HG03175 (cell line): ENCODE measurements around the gene THSD7A.

Experiments
- ATAC-seq: cut with Tn5 transposase; IDR thresholded peaks from one replicate; pipeline ENCODE4 v1.9.1; 2021; ENCODE audit warnings: mild to moderate bottlenecking, moderate library complexity; ENCODE audit not compliant: unreplicated experiment

Gene THSD7A

GRCh38 chr7:11710377-11710776 is 121.6 kb downstream of the THSD7A start:
- ATAC-seq, result no peak

GRCh38 chr7:11709196-11709595 is 122.8 kb downstream of the THSD7A start:
- ATAC-seq, result no peak

GRCh38 chr7:11707606-11708193 is 124.3 kb downstream of the THSD7A start:
- ATAC-seq, result no peak

DNA sequence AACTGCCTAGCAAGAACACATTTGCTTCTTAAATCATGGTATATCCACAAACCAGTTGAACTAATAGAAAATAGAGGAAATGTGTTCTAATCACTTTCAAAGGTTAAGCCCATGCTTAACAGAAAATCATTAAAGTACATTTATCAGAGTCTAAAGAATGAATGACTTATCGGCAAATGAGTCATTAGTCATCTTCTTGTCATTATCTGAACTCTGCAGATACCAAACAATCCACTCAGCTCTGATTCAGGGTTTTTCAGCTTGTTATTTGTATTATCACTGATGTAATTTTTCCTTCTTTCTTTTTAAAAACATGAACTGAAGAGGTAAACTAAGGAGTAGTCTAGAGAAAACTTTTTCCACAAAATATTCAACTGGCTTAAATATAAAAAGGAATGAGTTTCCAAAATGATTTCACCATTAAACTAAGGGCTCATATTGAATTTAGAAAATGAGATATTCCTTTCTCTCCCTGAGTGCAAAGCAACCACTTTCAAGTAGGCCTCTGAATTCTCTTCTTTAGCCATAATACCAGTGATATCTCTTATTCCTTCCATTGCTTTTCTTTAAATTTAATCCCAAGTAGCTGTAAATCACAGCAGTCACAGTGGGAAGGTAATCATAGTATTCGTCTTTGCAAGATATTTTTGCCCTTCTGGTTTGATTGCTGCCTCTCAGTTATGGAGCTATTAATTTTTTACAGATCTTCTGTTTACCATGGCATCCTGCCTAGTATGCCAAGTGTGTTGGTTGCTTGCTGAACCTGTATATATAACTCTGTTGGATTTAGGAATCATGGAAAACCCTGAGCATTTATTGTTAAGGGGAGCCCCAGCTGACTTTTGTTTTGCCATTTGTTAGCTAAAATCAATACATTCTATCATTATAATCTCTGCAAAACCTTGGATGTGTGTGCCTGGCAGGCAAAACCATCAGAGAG is 125.1 kb downstream of the THSD7A start:
- no peak for ATAC-seq

DNA sequence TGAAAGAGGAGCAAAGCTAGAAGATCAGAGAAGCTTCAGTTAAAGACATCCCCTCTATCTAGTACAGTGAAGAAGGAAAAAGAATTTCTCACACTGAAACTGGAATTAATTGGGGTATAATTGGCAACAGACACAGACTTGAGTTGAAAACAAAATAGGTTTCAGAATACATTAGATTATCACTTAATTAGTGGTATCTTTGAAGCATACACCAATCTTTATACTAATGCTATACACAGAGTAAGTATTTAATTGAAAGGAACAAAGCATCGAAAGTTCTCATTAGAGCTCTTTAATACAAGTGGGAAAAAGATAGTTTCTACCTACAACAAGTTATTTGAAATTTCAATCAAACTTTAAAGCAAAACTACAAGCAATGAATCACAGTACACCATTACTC is 128.2 kb downstream of the THSD7A start:
- no peak for ATAC-seq

- no peak for ATAC-seq
These were observed 129.1 kb downstream of the THSD7A start for GRCh38 chr7:11702938-11703337.

DNA sequence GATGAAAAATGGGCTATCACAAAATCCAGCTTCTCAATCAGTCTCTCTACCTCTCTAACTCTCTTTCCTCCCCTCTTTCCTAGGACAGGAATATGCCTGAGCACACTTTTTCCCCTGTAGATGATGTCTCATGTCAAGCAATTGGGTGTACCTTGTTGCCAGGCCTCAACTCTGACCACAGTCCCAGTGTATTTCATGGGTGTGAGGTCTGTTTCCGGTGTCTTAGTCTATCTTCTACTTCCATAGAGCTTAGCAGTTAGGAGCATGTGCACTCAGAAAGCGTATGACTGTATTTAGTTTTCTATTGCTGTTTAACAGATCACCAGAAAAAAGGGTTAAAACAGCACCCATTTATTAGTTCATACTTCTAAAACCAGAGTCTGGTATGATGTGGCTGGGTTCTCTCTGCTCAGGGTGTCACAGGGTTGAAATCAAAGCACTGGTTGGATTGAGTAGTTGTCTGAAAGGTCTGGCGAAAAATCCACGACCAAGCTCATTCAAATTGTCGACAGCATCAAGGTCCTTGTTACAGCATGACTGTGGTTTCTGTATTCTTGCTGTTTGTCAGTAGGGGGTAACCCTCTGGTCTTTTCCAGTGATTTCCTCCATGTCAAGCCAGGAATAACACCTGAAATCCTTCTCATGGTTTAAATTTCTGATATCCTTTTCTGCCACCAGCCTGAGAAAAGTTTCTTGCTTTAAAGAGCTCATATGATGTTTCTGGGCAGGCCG is 130.0 kb downstream of the THSD7A start:
- ATAC-seq, result no peak

DNA sequence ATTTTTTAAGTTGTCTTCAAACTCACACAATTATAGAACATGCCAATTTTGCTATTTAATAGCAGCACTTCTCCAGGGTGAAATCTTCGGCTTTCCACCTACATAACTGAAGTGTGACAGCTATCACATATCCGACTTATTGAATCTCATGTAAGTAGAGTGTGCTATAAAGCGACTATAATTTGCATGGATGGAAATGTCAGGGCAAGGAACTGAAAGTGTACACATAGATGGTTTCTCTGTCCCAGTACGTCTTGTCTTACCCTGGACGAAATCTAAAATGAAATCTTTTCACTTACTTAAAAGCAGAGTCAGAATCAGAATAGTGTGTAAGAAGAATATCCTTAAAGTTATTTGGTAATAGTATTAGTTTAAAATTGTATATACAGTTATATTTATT is 132.3 kb downstream of the THSD7A start:
- ATAC-seq, result no peak

DNA sequence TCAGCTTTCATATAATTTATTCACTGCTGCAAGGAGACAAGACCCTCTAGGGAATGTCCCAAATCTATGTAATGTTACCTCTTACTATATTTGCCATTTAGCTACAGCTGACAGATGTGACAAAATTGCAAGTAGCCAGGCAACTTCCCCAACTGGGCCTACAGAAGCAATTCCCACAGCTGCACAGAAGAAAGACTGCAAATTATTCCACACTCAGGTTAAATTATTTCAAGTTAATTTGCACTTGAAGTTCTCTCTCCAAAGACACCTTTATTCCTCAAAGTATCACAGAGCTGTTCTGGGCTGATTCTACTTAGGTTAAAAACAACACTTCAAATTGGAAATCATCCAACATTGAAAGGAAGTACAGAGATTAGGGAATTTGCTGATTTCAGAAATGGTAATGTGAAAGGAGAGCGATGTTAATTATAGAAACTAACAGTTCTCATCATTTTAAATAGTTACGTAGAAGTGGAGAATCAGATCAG is 133.6 kb downstream of the THSD7A start:
- ATAC-seq, result no peak

DNA sequence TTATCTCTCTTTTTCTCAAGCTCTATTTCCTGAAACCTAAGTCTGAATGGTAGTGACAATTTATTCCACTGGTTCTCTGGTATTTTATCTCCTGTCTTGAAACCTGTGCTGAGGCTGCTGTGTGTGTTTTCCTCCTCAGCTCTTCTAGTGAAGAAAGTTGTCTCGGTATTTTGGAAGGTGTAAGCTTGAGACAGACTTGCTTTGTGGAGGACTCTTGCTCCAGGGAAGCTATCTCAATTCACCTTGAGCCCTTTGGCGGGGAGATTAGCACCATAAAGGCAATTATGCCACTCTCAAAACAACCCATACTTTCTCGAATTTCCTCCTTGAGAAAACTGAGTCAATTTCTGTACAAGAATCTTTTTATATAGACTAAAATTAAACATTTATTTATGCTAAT is 141.6 kb downstream of the THSD7A start:
- no peak for ATAC-seq

- no peak for ATAC-seq
These were observed 142.9 kb downstream of the THSD7A start for GRCh38 chr7:11689096-11689495.

- ATAC-seq, result no peak
These were observed 150.5 kb downstream of the THSD7A start for GRCh38 chr7:11681461-11681860.

DNA sequence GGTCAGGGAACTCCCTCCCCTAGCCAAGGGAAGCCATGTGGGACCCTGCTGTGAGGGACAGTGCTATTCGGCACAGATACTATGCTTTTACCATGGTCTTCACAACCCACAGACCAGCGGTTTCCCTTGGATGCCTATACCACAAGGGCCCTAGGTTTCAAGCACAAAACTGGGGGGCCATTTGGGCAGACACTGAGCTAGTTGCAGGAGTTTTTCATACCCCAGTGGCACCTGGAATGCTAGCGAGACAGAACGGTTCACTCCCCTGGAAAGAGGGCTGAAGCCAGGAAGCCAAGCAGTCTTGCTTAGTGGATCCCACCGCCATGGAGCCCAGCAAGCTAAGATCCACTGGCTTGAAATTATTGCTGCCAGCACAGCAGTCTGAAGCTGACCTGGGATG is 156.8 kb downstream of the THSD7A start:
- ATAC-seq, result no peak

- no peak for ATAC-seq
These were observed 163.3 kb downstream of the THSD7A start for GRCh38 chr7:11668727-11669126.

DNA sequence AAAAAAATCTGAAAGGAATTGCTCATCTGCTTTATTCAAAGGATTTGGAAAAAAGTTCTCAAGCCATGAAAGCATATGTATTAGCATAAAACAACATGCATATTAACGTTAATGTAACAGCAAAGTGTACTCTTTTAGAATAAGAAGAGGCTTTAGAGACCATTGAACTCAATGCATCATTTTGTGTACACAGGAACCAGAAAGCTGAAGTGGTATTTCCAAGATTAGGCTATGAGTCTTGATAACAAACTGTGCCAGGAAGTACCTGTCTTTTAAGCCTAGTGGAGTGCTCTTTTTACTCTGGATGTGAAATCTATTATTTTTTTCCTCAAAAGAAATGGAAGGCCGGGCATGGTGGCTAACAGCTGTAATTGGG is 164.2 kb downstream of the THSD7A start:
- no peak for ATAC-seq

DNA sequence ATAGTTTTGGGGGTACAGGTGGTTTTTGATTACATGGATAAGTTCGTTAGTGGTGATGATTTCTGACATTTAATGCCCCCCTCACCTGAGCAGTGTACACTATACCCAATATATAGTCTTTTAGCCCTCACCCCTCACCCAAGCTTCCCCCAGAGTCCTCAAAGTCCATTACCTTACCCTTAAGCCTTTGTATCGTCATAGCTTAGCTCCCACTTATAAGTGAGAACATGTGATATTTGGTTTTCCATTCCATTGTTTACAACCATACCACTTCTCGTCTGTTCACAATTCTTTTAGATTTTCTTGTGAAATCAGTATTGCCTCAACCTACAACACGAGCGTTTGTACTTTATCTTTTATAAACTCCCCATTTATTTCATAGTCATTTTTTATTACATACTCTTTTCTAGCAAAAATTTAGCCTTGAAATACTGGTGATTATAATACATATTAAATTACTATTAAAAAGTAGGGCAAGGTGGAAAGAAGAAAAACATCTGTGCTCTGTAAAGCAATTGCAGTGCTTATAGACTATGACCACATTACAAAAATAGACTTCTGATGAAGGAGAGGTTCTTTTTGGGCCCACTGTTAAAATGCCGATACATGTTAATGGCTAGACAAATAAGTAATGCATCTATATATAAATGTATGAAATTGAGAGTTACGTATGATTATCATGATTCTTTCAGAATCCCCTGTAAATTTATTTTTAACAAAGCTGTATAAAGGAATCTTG is 164.8 kb downstream of the THSD7A start:
- ATAC-seq, result no peak

DNA sequence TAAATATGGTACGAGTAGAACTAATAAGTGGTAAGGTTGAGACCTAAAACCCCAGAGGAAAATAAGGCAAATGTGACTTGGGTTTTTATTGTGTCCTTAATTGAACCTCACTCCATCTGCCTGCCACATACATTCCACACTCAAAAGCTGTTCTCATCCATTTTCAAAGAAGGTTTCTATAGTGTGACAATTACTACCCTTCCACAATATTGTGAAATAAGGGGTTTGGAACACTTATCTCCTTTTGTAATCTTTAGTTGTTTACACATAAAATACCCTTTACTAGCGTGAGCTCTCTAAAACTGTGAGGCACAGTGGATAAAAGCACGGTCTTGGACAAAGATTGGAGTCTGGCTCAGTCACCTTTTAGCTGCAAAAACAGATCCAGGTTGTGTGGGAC is 166.6 kb downstream of the THSD7A start:
- ATAC-seq, result no peak

DNA sequence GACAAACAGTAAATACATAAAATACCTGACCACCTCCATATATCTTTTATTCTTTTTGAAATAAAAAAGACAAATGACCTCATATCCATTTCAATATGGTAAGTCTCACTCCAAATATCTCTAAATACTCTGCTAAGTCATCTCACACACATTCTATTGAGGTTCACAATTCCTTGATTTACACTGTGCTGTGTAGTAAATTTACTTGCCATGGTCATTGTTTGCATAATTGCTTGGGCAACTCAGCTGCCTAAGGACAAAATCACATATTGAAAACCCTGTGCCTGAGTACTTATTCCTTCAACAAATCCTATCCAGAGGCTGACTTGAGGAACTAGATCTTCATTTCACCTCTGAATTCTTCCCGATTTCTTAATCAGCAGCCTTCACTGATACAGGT is 176.4 kb downstream of the THSD7A start:
- no peak for ATAC-seq

GRCh38 chr7:11655163-11655562 is 176.8 kb downstream of the THSD7A start:
- no peak for ATAC-seq

DNA sequence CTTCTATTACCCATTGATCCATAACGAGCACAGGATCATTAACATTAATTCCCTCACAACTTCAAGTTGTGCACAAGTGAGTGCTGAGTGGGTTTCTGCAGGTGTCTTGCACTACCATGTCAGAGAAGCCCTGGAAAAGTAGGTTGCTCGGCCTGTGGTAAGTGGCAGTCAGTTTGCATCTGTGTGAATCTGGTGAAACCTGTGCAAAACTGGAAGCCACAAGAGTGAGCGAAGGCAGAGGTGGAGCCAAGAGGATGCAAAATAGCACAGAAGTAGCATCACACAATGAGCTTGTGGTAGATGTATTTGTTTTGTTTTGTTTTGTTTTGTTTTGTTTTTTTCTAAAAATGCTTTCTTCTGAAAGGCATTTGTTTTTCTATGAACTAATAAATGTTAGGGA is 181.5 kb downstream of the THSD7A start:
- no peak for ATAC-seq

GRCh38 chr7:11650030-11650429 is 182.0 kb downstream of the THSD7A start:
- ATAC-seq, result no peak
